HL-60 (cell line): Measurements from ENCODE around the gene MEST.

Source experiments
- DNase-seq, 2 experiments: peaks; one replicate each; pipeline ENCODE4 v3.0.0-alpha.2; 2010 to 2020; ENCODE audit warnings: low read depth in 1 of 2, low spot score in 1 of 2
- H3K27ac ChIP-seq: fragments of 250-450 bp; sonication (Bioruptor Pico); replicated peaks from 2 replicates; pipeline ENCODE4 v1.5.1; 2020; ENCODE audit warnings: mild to moderate bottlenecking, moderate library complexity
- H3K27me3 ChIP-seq: fragments of 250-450 bp; sonication (Bioruptor Pico); 2 replicates; pipeline ENCODE4 v1.5.1; 2021; ENCODE audit warnings: mild to moderate bottlenecking, moderate library complexity; ENCODE audit not compliant: insufficient read depth, poor library complexity, severe bottlenecking
- H3K4me3 ChIP-seq: replicated peaks from 2 replicates; pipeline ENCODE4 v1.5.1; 2011; ENCODE audit warnings: mild to moderate bottlenecking, control low read depth, low read length; ENCODE audit not compliant: insufficient read depth
- GABPA ChIP-seq: IDR thresholded peaks from 2 replicates; pipeline ENCODE4 v1.6.1; 2012; ENCODE audit warnings: low read depth
- POLR2AphosphoS5 ChIP-seq: IDR thresholded peaks from 2 replicates; pipeline ENCODE4 v1.6.1; 2012; ENCODE audit warnings: low read depth
- SPI1 ChIP-seq: IDR thresholded peaks from 2 replicates; pipeline ENCODE4 v1.6.1; 2012; ENCODE audit warnings: low read depth, mild to moderate bottlenecking, borderline replicate concordance
- TF ChIP-seq, protein P1 (sequence below): IDR thresholded peaks from one replicate; pipeline ENCODE4 v1.5.1; 2011; ENCODE audit warnings: low read length, control low read depth, inconsistent platforms; ENCODE audit not compliant: insufficient read depth
- TF ChIP-seq, protein P2 (sequence below): IDR thresholded peaks from 2 replicates; pipeline ENCODE4 v1.6.1; 2012; ENCODE audit warnings: low read depth; ENCODE audit not compliant: insufficient replicate concordance

MEST gene

DNA sequence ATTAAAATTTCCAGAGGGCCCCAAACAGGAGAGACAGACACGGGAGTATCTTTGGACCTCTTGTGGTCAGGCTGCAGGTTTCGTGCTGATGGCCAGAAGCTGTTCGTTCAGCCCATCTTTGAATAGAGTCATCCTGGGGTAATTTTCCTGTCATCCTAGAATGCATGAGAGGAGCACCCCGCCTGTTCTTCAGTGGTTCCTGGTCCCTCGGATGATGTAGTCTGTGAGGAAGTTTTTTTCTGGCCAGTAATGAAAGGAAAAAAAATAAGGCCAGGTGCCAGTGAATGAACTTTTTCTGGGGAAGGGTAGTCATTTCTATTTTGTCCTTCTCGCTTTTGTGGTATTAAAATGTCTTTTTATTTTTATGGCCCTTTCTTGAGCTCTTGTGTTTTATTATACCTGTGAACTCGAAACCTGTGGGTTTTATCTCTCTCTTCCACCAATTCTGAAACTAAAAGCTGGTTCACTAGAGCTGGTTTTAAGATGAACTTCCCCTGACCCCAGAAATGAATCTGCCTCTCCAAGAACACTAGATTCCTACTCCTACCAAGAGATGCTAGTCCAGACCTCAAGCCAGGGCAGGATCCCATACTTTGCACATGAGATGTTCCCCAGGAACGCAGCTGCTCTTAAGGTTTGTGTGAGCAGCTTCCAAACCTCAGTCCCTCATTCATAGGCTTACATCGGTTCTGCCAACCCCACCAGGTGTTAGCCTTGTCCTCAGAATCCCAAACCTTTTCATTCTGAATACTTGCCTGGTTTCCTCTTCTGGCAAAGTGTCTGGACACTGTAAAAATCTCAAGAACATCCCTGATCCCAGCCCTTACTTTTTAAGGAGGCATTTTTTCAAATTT, 15.4 kb upstream of the MEST start:
- no peak for DNase-seq
- Histone ChIP-seq H3K27ac (no peak overlapping the region), H3K4me3 (no peak overlapping the region), H3K27me3 (no peaks in the 10 kb centered on the region)
- TF ChIP-seq POLR2AphosphoS5 (no peak), GABPA (no peak), SPI1 (no peak)
- TF ChIP-seq, protein P1, sequence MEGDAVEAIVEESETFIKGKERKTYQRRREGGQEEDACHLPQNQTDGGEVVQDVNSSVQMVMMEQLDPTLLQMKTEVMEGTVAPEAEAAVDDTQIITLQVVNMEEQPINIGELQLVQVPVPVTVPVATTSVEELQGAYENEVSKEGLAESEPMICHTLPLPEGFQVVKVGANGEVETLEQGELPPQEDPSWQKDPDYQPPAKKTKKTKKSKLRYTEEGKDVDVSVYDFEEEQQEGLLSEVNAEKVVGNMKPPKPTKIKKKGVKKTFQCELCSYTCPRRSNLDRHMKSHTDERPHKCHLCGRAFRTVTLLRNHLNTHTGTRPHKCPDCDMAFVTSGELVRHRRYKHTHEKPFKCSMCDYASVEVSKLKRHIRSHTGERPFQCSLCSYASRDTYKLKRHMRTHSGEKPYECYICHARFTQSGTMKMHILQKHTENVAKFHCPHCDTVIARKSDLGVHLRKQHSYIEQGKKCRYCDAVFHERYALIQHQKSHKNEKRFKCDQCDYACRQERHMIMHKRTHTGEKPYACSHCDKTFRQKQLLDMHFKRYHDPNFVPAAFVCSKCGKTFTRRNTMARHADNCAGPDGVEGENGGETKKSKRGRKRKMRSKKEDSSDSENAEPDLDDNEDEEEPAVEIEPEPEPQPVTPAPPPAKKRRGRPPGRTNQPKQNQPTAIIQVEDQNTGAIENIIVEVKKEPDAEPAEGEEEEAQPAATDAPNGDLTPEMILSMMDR = no peak
- TF ChIP-seq, protein P2, sequence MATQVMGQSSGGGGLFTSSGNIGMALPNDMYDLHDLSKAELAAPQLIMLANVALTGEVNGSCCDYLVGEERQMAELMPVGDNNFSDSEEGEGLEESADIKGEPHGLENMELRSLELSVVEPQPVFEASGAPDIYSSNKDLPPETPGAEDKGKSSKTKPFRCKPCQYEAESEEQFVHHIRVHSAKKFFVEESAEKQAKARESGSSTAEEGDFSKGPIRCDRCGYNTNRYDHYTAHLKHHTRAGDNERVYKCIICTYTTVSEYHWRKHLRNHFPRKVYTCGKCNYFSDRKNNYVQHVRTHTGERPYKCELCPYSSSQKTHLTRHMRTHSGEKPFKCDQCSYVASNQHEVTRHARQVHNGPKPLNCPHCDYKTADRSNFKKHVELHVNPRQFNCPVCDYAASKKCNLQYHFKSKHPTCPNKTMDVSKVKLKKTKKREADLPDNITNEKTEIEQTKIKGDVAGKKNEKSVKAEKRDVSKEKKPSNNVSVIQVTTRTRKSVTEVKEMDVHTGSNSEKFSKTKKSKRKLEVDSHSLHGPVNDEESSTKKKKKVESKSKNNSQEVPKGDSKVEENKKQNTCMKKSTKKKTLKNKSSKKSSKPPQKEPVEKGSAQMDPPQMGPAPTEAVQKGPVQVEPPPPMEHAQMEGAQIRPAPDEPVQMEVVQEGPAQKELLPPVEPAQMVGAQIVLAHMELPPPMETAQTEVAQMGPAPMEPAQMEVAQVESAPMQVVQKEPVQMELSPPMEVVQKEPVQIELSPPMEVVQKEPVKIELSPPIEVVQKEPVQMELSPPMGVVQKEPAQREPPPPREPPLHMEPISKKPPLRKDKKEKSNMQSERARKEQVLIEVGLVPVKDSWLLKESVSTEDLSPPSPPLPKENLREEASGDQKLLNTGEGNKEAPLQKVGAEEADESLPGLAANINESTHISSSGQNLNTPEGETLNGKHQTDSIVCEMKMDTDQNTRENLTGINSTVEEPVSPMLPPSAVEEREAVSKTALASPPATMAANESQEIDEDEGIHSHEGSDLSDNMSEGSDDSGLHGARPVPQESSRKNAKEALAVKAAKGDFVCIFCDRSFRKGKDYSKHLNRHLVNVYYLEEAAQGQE = no peak

DNA sequence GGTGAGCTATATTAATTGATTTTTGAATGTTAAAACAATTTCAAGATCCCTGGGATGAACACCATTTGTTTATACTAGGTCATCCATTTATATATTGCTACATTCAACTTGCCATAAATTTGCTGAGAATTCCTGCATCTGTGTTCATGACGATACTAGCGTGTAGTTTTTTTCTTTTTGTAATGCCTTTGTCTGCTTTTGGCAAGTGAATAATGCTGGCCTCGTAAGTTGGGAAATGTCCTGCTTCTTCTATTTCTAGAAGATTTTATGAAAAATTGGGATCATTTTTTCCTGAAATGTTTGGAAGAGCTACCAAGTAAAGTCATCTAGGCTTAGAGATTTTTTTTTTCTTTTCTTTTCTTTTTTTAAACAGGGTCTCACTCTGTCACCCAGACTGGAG, 12.9 kb upstream of the MEST start:
- no peak overlapping the region for H3K27ac ChIP-seq
- TF ChIP-seq, protein P1 = no peak
- TF ChIP-seq SPI1 (no peak), GABPA (no peak), POLR2AphosphoS5 (no peak)
- TF ChIP-seq, protein P2 = no peak
- H3K27me3 ChIP-seq = no peaks in the 10 kb centered on the region
- no peak overlapping the region for H3K4me3 ChIP-seq
- no peak for DNase-seq

DNA sequence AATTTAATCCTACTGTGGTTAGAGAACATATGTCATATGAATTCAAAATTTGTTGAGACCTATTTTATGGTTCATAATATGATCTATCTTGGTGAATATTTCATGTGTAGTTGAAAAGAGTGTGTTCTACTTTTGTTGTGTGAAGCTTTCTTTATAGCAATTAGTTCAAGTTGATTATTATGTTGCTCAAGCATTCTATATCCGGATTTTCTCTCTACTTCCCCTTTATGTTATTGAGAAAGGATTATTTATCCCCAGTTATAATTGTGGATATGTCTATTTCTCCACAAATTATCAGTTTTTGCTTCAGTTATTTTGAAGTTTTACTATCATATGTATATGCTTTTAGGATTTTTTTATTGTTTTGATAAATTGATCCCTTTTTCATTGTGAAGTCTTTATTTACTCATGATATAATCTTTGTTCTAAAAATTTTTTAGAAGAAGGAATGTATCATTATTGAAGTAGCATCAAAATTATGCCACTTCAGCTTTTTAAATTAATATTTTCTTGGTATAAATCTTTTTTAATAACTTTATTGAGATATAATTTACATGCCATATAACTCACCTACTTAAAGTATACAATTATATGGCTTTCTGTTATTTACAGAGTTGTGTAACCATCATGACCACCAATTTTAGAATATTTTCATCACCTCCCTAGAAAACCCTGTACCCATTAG, 12.0 kb upstream of the MEST start:
- Histone ChIP-seq H3K27me3 (no peaks in the 10 kb centered on the region), H3K27ac (no peak overlapping the region), H3K4me3 (no peak overlapping the region)
- TF ChIP-seq, protein P2 = no peak
- no peak for TF ChIP-seq POLR2AphosphoS5
- TF ChIP-seq, protein P1 = no peak
- no peak for TF ChIP-seq GABPA
- peak; percentile 4; the same call in 1 of the 2 replicates for TF ChIP-seq SPI1
- DNase-seq = no peak
